Parathyroid adenoma (tissue), 2 donors: ENCODE results near the gene PLPPR3.

Experiments used
- H2AFZ ChIP-seq: fragments of 300-600 bp; sonication (generic); one replicate; pipeline ENCODE4 v1.7.0; 2017; ENCODE audit warnings: antibody characterized with exemption, mild to moderate bottlenecking
- H3K27ac ChIP-seq: fragments of 300-600 bp; sonication (generic); one replicate; pipeline ENCODE4 v1.7.0; 2017
- H3K27me3 ChIP-seq: fragments of 300-600 bp; sonication (generic); one replicate; pipeline ENCODE4 v1.7.0; 2017; ENCODE audit warnings: low read length; ENCODE audit not compliant: control insufficient read depth, insufficient read depth
- H3K36me3 ChIP-seq: fragments of 300-600 bp; sonication (generic); one replicate; pipeline ENCODE4 v1.7.0; 2017; ENCODE audit warnings: low read length; ENCODE audit not compliant: control insufficient read depth, insufficient read depth
- H3K4me1 ChIP-seq: fragments of 300-600 bp; sonication (generic); one replicate; pipeline ENCODE4 v1.7.0; 2017; ENCODE audit warnings: control low read depth
- H3K4me2 ChIP-seq: fragments of 300-600 bp; sonication (generic); one replicate; pipeline ENCODE4 v1.7.0; 2017; ENCODE audit warnings: low read length
- H3K4me3 ChIP-seq: fragments of 300-600 bp; sonication (generic); one replicate; pipeline ENCODE4 v1.7.0; 2017; ENCODE audit warnings: low read depth, low read length
- H3K79me2 ChIP-seq: fragments of 300-600 bp; sonication (generic); one replicate; pipeline ENCODE4 v1.7.0; 2017; ENCODE audit warnings: control low read depth
- H3K9ac ChIP-seq: fragments of 300-600 bp; sonication (generic); one replicate; pipeline ENCODE4 v1.7.0; 2017; ENCODE audit warnings: mild to moderate bottlenecking
- H3K9me3 ChIP-seq: fragments of 300-600 bp; sonication (generic); one replicate; pipeline ENCODE4 v1.7.0; 2017; ENCODE audit warnings: low read length; ENCODE audit not compliant: control insufficient read depth
- TF ChIP-seq, protein P1 (sequence below): fragments of 300-600 bp; sonication (generic); IDR thresholded peaks from one replicate; pipeline ENCODE4 v1.7.0; 2017; ENCODE audit warnings: antibody characterized with exemption, mild to moderate bottlenecking
- donor health status: primary hyperparathyroidism.

The PLPPR3 gene

DNA sequence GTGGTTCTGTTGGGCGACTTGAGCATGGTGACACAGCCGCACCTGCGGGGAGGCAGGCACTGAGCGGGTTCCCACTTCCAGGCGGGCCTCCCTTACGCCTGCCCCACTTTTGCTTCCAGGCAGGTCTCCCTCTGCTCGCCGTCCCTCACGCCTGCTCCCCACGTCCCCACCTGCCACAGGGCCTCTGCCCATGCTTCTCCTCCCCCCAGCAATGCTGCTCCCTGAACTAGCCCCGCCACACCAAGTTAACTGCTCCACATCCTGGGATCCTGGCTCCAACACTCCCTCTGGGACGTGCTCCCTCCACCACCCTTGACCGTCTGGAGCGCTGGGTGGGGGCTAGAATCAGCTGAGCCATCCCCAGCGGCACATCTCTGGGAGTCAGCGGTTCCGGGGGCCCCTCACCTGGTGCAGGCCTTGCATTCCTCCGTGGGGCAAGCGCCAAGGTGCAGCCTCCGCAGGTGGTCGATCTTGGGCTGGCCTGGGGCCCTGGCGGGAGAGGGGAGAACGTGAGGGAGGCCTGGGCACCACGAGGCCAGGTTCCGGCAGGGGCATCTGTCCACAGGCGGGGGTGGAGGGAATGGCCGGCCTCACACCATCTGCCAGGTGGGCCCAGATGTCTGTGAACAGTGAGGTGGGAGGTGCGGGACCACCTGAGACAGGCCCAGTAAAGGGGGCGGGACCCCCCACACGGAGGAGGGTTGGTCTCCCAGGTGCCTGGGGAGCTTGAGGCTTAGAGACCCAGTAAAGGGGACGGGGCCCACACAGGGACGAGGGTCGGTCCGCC is 46.9 kb upstream of the PLPPR3 start:
- no peak overlapping the region for H3K4me2 ChIP-seq
- no peak overlapping the region for H3K27ac ChIP-seq
- H3K36me3 ChIP-seq = no peaks in the 10 kb centered on the region
- H3K4me3 ChIP-seq = no peak overlapping the region
- TF ChIP-seq, protein P1, sequence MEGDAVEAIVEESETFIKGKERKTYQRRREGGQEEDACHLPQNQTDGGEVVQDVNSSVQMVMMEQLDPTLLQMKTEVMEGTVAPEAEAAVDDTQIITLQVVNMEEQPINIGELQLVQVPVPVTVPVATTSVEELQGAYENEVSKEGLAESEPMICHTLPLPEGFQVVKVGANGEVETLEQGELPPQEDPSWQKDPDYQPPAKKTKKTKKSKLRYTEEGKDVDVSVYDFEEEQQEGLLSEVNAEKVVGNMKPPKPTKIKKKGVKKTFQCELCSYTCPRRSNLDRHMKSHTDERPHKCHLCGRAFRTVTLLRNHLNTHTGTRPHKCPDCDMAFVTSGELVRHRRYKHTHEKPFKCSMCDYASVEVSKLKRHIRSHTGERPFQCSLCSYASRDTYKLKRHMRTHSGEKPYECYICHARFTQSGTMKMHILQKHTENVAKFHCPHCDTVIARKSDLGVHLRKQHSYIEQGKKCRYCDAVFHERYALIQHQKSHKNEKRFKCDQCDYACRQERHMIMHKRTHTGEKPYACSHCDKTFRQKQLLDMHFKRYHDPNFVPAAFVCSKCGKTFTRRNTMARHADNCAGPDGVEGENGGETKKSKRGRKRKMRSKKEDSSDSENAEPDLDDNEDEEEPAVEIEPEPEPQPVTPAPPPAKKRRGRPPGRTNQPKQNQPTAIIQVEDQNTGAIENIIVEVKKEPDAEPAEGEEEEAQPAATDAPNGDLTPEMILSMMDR = no peak
- H3K79me2 ChIP-seq = no peaks in the 10 kb centered on the region
- no peak overlapping the region for H3K9ac ChIP-seq
- no peaks in the 10 kb centered on the region for H3K9me3 ChIP-seq
- H2AFZ ChIP-seq = no peak overlapping the region
- H3K27me3 ChIP-seq = no peaks in the 10 kb centered on the region
- no peaks in the 10 kb centered on the region for H3K4me1 ChIP-seq

DNA sequence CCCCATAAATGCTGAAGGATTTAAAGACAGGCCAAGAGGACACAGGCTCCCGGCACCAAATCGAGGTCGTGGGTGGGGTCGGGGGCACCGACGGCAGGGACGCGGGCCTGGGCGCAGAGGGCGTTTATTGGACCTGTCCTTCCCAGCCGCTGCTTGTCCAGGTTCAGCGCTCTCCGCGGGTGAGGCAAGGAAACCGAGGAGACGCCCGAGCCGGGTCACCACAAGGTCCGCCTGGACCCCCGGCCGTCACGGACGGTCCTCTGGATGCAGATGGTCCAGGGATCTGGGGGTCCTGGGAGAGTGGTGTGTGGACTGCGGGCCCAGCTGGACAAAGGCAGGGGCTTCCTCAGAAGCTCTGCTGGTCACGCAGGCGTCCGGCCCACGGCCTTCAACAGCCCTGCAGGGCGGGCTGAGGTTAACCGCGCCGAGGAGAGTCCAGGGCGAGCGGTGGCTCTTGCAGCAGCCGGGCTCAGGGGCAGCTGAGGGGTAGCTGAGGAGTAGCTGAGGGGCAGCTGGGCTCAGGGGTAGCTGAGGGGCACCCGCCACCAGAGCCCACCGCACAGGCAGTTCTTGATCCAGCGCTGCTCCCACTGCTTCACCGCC is 46.2 kb upstream of the PLPPR3 start:
- TF ChIP-seq, protein P1 = no peak
- Histone ChIP-seq H3K4me3 (no peak overlapping the region), H3K27ac (no peak overlapping the region), H3K27me3 (no peaks in the 10 kb centered on the region), H2AFZ (no peak overlapping the region), H3K9me3 (no peaks in the 10 kb centered on the region), H3K36me3 (no peaks in the 10 kb centered on the region), H3K79me2 (no peaks in the 10 kb centered on the region), H3K4me1 (no peaks in the 10 kb centered on the region), H3K4me2 (no peak overlapping the region), H3K9ac (no peak overlapping the region)

DNA sequence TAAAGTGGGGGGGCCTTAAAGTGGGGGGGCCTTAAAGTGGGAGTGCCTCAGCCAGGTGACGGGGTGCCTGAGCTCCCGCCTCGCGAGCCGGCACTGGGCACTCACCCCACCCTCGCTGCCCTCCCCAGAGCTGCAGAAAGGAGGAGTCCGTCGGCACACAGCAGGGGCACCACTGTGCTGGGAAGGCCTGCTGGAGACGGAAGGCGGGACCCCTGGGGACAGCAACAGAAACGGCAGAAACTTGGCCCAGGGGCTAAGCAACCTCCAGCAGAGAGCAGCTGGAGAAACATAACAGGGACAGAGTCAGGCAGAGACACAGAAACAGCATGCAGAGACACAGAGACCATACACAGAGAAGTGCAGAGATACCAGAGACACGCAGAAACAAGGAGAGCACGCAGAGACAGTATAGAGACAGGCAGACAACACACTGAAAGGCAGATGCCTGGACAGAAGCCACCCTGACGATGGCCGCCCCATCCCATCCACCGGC is 45.6 kb upstream of the PLPPR3 start:
- Histone ChIP-seq H3K4me2 (no peak overlapping the region), H3K4me1 (no peaks in the 10 kb centered on the region), H3K27me3 (no peaks in the 10 kb centered on the region), H3K79me2 (no peaks in the 10 kb centered on the region), H2AFZ (no peak overlapping the region), H3K9me3 (no peaks in the 10 kb centered on the region), H3K9ac (no peak overlapping the region), H3K36me3 (no peaks in the 10 kb centered on the region), H3K4me3 (no peak overlapping the region), H3K27ac (no peak overlapping the region)
- TF ChIP-seq, protein P1 = no peak

DNA sequence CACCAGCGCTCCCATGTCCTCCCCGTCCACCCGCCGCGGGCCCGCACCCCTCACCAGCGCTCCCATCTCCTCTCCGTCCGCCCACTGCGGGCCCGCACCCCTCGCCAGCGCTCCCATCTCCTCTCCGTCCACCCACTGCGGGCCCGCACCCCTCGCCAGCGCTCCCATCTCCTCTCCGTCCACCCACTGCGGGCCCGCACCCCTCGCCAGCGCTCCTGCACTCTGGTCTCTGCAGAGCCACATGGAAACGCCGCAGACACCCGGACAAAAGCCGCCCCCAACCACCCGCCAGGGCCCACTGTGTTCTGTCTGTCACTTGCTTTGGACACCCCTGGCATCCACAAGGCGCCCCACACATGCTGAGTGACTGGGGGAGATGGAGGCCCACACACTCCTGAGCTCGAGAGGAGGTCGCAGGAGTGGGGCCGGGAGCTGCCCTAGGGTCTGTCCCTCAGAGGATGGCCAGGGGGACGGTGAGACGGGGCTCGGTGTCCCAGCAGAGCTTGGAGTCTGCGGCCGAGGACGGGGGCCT is 45.1 kb upstream of the PLPPR3 start:
- TF ChIP-seq, protein P1 = no peak
- H3K9ac ChIP-seq = no peak overlapping the region
- H3K27ac ChIP-seq = no peak overlapping the region
- no peaks in the 10 kb centered on the region for H3K27me3 ChIP-seq
- no peaks in the 10 kb centered on the region for H3K9me3 ChIP-seq
- no peaks in the 10 kb centered on the region for H3K79me2 ChIP-seq
- no peaks in the 10 kb centered on the region for H3K36me3 ChIP-seq
- no peak overlapping the region for H2AFZ ChIP-seq
- no peak overlapping the region for H3K4me2 ChIP-seq
- no peaks in the 10 kb centered on the region for H3K4me1 ChIP-seq
- H3K4me3 ChIP-seq = no peak overlapping the region
